ENCODE measurements around the gene ARF1. TPM values are rescaled to one million over a fixed set of nuclear protein-coding genes. Genes with fewer than 3 reads are reported as not detected.

The ARF1 gene
- 100 to 1,000 TPM; 318 to 322 TPM for total RNA-seq
- 234 TPM for polyA plus RNA-seq (2013, experiment 1 of 2)
- 245 TPM for polyA plus RNA-seq (2013, experiment 2 of 2)
- total RNA-seq: 90.3 to 484 (median 257) reads per million in 172 experiments

DNA sequence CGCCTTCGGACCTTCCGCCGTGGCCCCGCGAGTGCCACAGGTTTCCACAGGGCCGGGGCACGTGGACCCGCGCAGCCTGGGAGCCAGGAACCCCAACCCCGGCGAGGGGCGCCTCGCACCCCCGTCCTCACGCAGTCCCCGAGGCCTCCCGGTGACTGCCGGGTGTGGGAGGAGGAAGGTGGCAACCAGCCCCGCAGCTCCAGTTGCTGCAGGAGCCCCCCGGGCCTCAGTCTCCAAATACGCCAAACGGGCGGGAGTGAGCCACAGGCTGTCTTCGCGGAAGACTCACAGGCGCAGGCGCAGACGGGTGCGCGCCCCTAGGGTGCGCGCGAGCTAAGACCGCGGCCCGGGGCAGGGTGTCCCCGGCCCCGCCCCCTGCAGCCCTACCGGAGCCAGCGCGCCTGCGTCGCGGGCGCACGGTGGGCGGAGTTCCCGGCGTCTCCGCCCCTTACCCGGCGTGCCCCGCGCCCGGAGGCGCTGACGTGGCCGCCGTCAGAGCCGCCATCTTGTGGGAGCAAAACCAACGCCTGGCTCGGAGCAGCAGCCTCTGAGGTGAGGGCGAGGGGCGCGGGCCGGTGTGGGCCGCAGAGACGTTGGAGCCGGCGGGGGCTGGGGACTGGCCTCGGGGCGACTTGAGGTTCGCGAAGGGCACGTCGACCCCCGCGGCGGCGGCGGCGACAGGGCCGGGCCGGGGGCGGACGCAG, at the start of gene ARF1:
Gene ARF1, plus strand, starts transcription at position 495 of the 704 bp plus-strand sequence. CDS start 14,407 bp downstream, outside the sequence.
- POLR2A ChIA-PET: interaction anchor here (0.6 to 3.7 kb wide), 26 partner anchors 9 to 1674 kb away, joined by 3 to 44 read pairs (median 4); partner anchors contain the start of genes GUK1, IBA57, JMJD4 and MRPL55

DNA sequence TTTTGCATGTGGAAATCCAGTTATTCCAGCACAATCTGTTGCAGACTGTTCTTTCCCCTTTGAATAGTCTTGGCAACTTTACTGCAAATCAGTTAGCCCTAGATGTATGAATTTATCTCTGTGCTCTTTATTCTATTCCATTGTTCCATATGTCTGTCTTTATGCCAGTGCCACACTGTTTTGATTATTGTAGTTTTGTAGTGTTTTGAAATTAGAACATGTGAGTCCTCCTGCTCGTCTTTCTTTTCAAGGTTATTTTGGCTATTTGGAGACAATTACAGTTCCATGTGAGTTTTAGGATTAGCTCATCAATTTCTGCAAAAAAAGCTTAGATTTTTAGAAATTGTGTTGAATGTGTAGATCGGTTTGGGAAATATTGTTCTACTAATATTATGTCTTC, 49.1 kb upstream of the ARF1 start:
- ChIA-PET POLR2A (no interaction called here), CTCF (no interaction called here)
- peaks cover 8% of the 10 kb centered on the region for H3K4me1 ChIP-seq (ENCODE audit: insufficient read depth, low read length)
- DNase-seq (no peak), ATAC-seq (ENCODE audit: poor library complexity) (no peak)
- Mint-ChIP-seq H3K27me3 (peaks cover 51% of the 10 kb centered on the region), H3K4me3 (no peak overlapping the region), H3K4me1 (ENCODE audit: low read depth) (no peaks in the 10 kb centered on the region), H3K36me3 (ENCODE audit: low read depth) (no peaks in the 10 kb centered on the region), H3K9me3 (no peaks in the 10 kb centered on the region), H3K27ac (no peak overlapping the region)
- intact Hi-C loops (cut with DNase I, micrococcal nuclease): no loop called here
- no peak overlapping the region for H3K4me3 ChIP-seq (ENCODE audit: low read length)
- TF ChIP-seq, protein P1, sequence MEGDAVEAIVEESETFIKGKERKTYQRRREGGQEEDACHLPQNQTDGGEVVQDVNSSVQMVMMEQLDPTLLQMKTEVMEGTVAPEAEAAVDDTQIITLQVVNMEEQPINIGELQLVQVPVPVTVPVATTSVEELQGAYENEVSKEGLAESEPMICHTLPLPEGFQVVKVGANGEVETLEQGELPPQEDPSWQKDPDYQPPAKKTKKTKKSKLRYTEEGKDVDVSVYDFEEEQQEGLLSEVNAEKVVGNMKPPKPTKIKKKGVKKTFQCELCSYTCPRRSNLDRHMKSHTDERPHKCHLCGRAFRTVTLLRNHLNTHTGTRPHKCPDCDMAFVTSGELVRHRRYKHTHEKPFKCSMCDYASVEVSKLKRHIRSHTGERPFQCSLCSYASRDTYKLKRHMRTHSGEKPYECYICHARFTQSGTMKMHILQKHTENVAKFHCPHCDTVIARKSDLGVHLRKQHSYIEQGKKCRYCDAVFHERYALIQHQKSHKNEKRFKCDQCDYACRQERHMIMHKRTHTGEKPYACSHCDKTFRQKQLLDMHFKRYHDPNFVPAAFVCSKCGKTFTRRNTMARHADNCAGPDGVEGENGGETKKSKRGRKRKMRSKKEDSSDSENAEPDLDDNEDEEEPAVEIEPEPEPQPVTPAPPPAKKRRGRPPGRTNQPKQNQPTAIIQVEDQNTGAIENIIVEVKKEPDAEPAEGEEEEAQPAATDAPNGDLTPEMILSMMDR (IDR thresholded peaks at IDR 0.05): no peak
- no peaks in the 10 kb centered on the region for H3K36me3 ChIP-seq (ENCODE audit: insufficient read depth, low read length)
- peaks cover 31 to 33% of the 10 kb centered on the region in 2 experiments for H3K27me3 ChIP-seq (ENCODE audit: control insufficient read depth in 1 of 2, insufficient read depth in 2 of 2, low read length in 2 of 2)
- H3K27ac ChIP-seq (ENCODE audit: low read depth in 1 of 2, low read length in 2 of 2): no peak overlapping the region
- peaks cover 0 to 12% of the 10 kb centered on the region in 2 experiments for H3K9me3 ChIP-seq (ENCODE audit: control insufficient read depth in 1 of 2, insufficient read depth in 1 of 2, low read length in 2 of 2)

More for the DNA sequence above, at the start of gene ARF1:
- H3K4me3 ChIP-seq (ENCODE audit: low read length): peak within 1 kb of the TSS; percentile 80
- CTCF ChIA-PET: interaction anchor here (0.8 to 1.9 kb wide), 4 partner anchors 49 to 540 kb away, joined by 3 to 6 read pairs (median 3); partner anchors contain the start of gene IBA57
- H3K4me1 Mint-ChIP-seq (ENCODE audit: low read depth): peaks cover 53% of the 10 kb centered on the region
- peak; percentile 84 for ATAC-seq (ENCODE audit: poor library complexity)
- H3K4me1 ChIP-seq (ENCODE audit: insufficient read depth, low read length): peaks cover 63% of the 10 kb centered on the region
- intact Hi-C loops (cut with DNase I, micrococcal nuclease): loop anchor here (1.0 to 10.0 kb wide), 9 partner anchors 21 to 1138 kb away; partner anchors contain the start of genes IBA57 (in 2 of the 2), C1orf35 (in 1 of the 2), COQ8A (in 1 of the 2) and GUK1 (in 1 of the 2)
- peak within 1 kb of the TSS; percentile 97 for H3K4me3 Mint-ChIP-seq
- TF ChIP-seq, protein P1 (IDR thresholded peaks at IDR 0.05): no peak
- peaks cover 28% of the 10 kb centered on the region for H3K36me3 Mint-ChIP-seq (ENCODE audit: low read depth)
- no peaks in the 10 kb centered on the region for H3K9me3 Mint-ChIP-seq
- no peaks in the 10 kb centered on the region for H3K9me3 ChIP-seq (ENCODE audit: control insufficient read depth in 1 of 2, insufficient read depth in 1 of 2, low read length in 2 of 2)
- H3K27ac ChIP-seq (ENCODE audit: low read depth in 1 of 2, low read length in 2 of 2): peak within 1 kb of the TSS; percentile 86 to 89
- DNase-seq: peak; percentile 81 to 97 (median 93)
- H3K36me3 ChIP-seq (ENCODE audit: insufficient read depth, low read length): peaks cover 6% of the 10 kb centered on the region
- peak within 1 kb of the TSS; percentile 99 for H3K27ac Mint-ChIP-seq
- H3K27me3 ChIP-seq (ENCODE audit: control insufficient read depth in 1 of 2, insufficient read depth in 2 of 2, low read length in 2 of 2): no peaks in the 10 kb centered on the region
- H3K27me3 Mint-ChIP-seq: no peaks in the 10 kb centered on the region

DNA sequence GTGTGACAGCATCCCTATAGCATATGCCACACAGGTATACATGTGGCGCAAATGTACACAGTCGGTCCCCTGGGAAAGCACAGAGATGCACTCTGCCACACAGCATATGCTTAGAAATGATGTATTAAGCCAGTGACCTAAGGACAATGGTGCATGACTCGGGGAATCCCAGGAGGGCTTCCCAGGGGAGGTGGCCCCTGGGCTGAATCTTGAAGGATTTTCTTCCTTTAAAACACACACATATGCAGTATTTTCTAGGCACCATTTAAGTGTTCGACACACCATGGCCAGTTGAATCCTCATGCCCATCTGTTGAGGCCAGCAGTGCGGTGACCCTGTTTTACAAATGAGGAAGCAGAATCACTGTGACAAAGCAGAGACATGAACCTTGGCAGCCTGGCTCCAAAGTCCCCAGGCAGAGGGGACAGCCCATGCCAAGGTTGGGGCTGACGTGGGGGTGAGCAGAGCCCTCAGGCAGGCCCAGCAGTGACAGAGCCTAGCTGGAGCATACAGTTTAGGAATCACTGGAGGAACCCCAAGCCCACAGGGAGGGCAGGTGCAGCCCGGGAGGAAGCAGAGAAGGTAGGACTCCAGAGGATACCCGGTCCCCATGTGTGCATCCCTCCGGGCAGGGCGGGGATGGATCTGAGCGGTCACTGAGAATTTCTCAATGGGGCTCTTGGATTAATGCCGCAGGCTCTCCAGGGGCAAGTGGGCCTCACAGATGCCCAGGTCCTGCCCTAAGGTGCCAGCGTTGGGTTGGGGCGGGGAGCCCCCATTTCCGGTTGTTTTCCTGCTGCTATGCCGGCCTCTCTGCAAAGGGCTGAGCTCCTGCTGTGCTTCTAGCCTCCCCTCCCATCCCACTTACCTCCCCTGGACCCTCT, 47.3 kb upstream of the ARF1 start:
- Histone ChIP-seq H3K36me3 (ENCODE audit: insufficient read depth, low read length) (no peaks in the 10 kb centered on the region), H3K9me3 (ENCODE audit: control insufficient read depth in 1 of 2, insufficient read depth in 1 of 2, low read length in 2 of 2) (peaks cover 0 to 21% of the 10 kb centered on the region in 2 experiments), H3K27me3 (ENCODE audit: control insufficient read depth in 1 of 2, insufficient read depth in 2 of 2, low read length in 2 of 2) (peaks cover 44 to 45% of the 10 kb centered on the region in 2 experiments), H3K4me3 (ENCODE audit: low read length) (no peak overlapping the region), H3K27ac (ENCODE audit: low read depth in 1 of 2, low read length in 2 of 2) (no peak overlapping the region), H3K4me1 (ENCODE audit: insufficient read depth, low read length) (peaks cover 8% of the 10 kb centered on the region)
- Mint-ChIP-seq H3K36me3 (ENCODE audit: low read depth) (no peaks in the 10 kb centered on the region), H3K27me3 (peaks cover 66% of the 10 kb centered on the region), H3K4me3 (no peak overlapping the region), H3K9me3 (no peaks in the 10 kb centered on the region), H3K4me1 (ENCODE audit: low read depth) (no peaks in the 10 kb centered on the region), H3K27ac (no peak overlapping the region)
- peak in 2 of 14 experiments; percentile 2 to 7 for DNase-seq
- CTCF ChIA-PET: no interaction called here
- no peak for ATAC-seq (ENCODE audit: poor library complexity)
- TF ChIP-seq, protein P1 (IDR thresholded peaks at IDR 0.05): no peak
- intact Hi-C loops (cut with DNase I, micrococcal nuclease): no loop called here
- POLR2A ChIA-PET: no interaction called here

All from CD4-positive, alpha-beta T cell (primary cell).